Ectodermal cell (in vitro differentiated cells): ENCODE measurements around the gene CERS2.
A peak's percentile ranks its signal among the peaks of the same experiment; 100 is the strongest.
"Not testable (repeated sequence)": the region's sequence is repeated elsewhere in the genome, so short reads cannot be mapped to it uniquely, and the experiment has no call there.

Source experiments
- H3K27ac ChIP-seq: 2 replicates; pipeline ENCODE4 v1.7.0; 2013; ENCODE audit warnings: mild to moderate bottlenecking, low read depth, low read length; ENCODE audit not compliant: insufficient read depth, poor library complexity, severe bottlenecking
- H3K27me3 ChIP-seq: 2 replicates; pipeline ENCODE4 v1.7.0; 2013; ENCODE audit warnings: mild to moderate bottlenecking, low read length; ENCODE audit not compliant: insufficient read depth, control insufficient read depth, poor library complexity, severe bottlenecking
- H3K36me3 ChIP-seq: one replicate; pipeline ENCODE4 v1.7.0; 2013; ENCODE audit warnings: low read length; ENCODE audit not compliant: control insufficient read depth, insufficient read depth
- H3K4me1 ChIP-seq: one replicate; pipeline ENCODE4 v1.7.0; 2013; ENCODE audit warnings: low read length; ENCODE audit not compliant: control insufficient read depth, insufficient read depth
- H3K4me3 ChIP-seq: 2 replicates; pipeline ENCODE4 v1.7.0; 2013; ENCODE audit warnings: low read depth, low read length, control low read depth; ENCODE audit not compliant: insufficient read depth
- H3K9me3 ChIP-seq: 2 replicates; pipeline ENCODE4 v1.7.0; 2013; ENCODE audit warnings: mild to moderate bottlenecking, low read length, moderate library complexity; ENCODE audit not compliant: control insufficient read depth
- WGBS, 2 experiments: methylation state at CpG; one replicate each; pipeline ENCODE4 v1.1.7; 2013; ENCODE audit warnings: missing lambda C conversion rate in 2 of 2; 5-methylcytosine and 5-hydroxymethylcytosine counted together

CERS2 gene

DNA sequence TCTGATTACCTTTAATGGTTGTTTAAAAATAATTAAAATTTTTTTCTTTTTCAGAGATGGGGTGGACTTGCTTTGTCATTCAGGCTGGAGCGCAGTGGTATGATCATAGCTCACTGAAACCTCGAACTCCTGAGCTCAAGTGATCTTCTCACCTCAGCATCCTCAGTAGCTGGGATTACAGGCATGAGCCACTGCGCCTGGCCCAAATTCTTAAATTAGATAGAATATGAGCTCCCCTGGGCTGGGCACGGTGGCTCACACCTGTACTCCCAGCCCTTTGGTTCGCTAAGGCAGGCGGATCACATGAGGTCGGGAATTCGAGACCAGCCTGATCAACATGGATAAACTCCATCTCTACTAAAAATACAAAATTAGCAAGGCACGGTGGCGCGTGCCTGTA lies 17.0 kb downstream of the CERS2 start:
- 94 to 97% methylated on average over 11 of the region's 11 CpGs for WGBS, 2 experiments
- Histone ChIP-seq H3K27ac (no peak overlapping the region), H3K4me1 (no peaks in the 10 kb centered on the region), H3K27me3 (no peaks in the 10 kb centered on the region), H3K4me3 (no peak overlapping the region), H3K36me3 (peaks cover 35% of the 10 kb centered on the region), H3K9me3 (no peaks in the 10 kb centered on the region)

GRCh38 chr1:150955280-150955679 lies 19.4 kb downstream of the CERS2 start:
- Histone ChIP-seq H3K27me3 (no peaks in the 10 kb centered on the region), H3K4me1 (no peaks in the 10 kb centered on the region), H3K4me3 (no peak overlapping the region), H3K9me3 (no peaks in the 10 kb centered on the region), H3K36me3 (peaks cover 37% of the 10 kb centered on the region), H3K27ac (no peak overlapping the region)

DNA sequence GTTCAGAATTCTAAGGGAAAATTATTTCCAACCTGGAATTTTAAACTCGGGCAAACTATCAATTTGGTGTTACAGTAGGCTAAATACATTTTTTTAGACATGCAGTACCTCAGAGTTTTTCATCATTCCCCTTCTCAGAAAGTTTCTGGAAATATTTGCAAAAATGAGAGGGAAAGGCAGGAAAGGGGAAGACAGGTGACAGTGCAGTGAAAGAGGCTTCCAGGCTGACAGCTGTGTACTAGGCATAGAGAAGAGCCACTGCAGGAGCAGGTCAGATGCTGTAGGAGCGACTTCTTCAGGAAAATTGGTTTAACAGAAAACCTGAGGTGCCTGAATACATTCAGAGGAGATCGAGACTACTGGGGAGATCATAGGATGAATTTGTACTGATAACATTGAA lies 19.9 kb downstream of the CERS2 start:
- Histone ChIP-seq H3K9me3 (no peaks in the 10 kb centered on the region), H3K36me3 (peaks cover 37% of the 10 kb centered on the region), H3K27me3 (no peaks in the 10 kb centered on the region), H3K4me3 (no peak overlapping the region), H3K27ac (no peak overlapping the region), H3K4me1 (no peaks in the 10 kb centered on the region)
- WGBS, 2 experiments, result 91 to 96% methylated on average over 3 of the region's 3 CpGs

GRCh38 chr1:150944856-150945255 lies 29.8 kb downstream of the CERS2 start:
- 96 to 98% methylated on average over 5 of the region's 5 CpGs for WGBS, 2 experiments
- H3K36me3 ChIP-seq, result peaks cover 78% of the 10 kb centered on the region

DNA sequence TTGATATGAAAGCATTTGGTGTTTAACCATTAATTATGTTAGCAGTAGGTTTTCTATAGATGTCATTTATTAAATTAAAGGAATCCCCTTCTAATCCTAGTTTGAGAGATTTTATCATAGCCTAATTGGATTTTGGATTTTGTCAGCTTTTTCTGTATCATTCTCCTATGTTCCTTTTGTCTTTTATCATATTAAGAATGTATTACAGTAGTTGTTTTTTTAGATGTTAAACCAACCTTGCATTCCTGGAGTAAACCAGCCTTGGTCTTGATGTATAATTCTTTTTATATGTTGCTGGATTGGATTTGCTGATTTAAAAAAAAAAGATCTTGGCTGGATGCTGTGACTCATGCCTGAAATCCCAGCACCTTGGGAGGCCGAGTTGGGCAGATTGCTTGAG lies 42.9 kb downstream of the CERS2 start:
- Histone ChIP-seq H3K4me1 (no peaks in the 10 kb centered on the region), H3K27ac (no peak overlapping the region), H3K4me3 (no peak overlapping the region), H3K9me3 (peaks cover 4% of the 10 kb centered on the region), H3K36me3 (peaks cover 48% of the 10 kb centered on the region), H3K27me3 (no peaks in the 10 kb centered on the region)
- 88 to 96% methylated on average over 1 of the region's 1 CpG for WGBS, 2 experiments

More at GRCh38 chr1:150944856-150945255, 29.8 kb downstream of the CERS2 start:
- no peak overlapping the region for H3K27ac ChIP-seq
- no peaks in the 10 kb centered on the region for H3K4me1 ChIP-seq
- H3K27me3 ChIP-seq, result no peaks in the 10 kb centered on the region
- H3K9me3 ChIP-seq, result no peaks in the 10 kb centered on the region
- H3K4me3 ChIP-seq, result no peak overlapping the region

GRCh38 chr1:150928775-150929174 lies 45.9 kb downstream of the CERS2 start:
- H3K27me3 ChIP-seq, H3K4me3 ChIP-seq, H3K4me1 ChIP-seq, H3K9me3 ChIP-seq, H3K27ac ChIP-seq: not testable (repeated sequence)
- WGBS, 2 experiments, result 96 to 100% methylated on average over 4 to 5 of the region's 6 CpGs
- peaks cover 47% of the 10 kb centered on the region for H3K36me3 ChIP-seq

DNA sequence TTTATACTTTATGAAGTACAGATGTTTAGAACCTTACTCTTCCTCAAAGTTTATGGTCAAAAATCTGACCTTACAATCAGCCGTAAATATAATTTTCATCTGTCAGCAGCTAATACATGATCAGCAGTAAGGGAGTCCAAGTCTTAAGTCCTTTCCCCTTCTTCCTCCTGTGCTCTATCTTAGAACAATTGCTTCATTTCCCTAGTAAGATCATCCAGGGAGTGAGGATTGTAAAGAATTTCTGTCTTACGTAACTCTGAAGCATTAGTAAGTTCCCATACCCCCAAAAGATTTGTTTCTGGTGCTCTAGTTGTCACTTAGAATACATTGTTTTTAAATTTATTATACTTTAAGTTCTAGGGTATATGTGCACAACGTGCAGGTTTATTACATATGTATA lies 46.3 kb downstream of the CERS2 start:
- H3K27me3 ChIP-seq, result no peaks in the 10 kb centered on the region
- no peak overlapping the region for H3K4me3 ChIP-seq
- H3K27ac ChIP-seq, result no peak overlapping the region
- peaks cover 44% of the 10 kb centered on the region for H3K36me3 ChIP-seq
- 97 to 100% methylated on average over 2 to 3 of the region's 3 CpGs for WGBS, 2 experiments
- peaks cover 2% of the 10 kb centered on the region for H3K4me1 ChIP-seq
- H3K9me3 ChIP-seq, result peaks cover 4% of the 10 kb centered on the region

GRCh38 chr1:150927624-150928023 lies 47.0 kb downstream of the CERS2 start:
- 95 to 96% methylated on average over 4 of the region's 4 CpGs for WGBS, 2 experiments
- Histone ChIP-seq H3K4me1 (peaks cover 2% of the 10 kb centered on the region), H3K27ac (no peak overlapping the region), H3K4me3 (no peak overlapping the region), H3K36me3 (peaks cover 40% of the 10 kb centered on the region), H3K9me3 (peaks cover 4% of the 10 kb centered on the region), H3K27me3 (no peaks in the 10 kb centered on the region)

- H3K36me3 ChIP-seq, result peaks cover 33% of the 10 kb centered on the region
- peaks cover 2% of the 10 kb centered on the region for H3K4me1 ChIP-seq
- peak within 1 kb of the TSS; percentile 87 for H3K27ac ChIP-seq
- H3K9me3 ChIP-seq, result no peaks in the 10 kb centered on the region
- H3K4me3 ChIP-seq, result peak within 1 kb of the TSS; percentile 63
- 0% methylated on average over 38 to 39 of the region's 39 CpGs for WGBS, 2 experiments
- no peaks in the 10 kb centered on the region for H3K27me3 ChIP-seq
Observed at GRCh38 chr1:150926097-150926741, 48.4 kb downstream of the CERS2 start, which contains the start of gene SETDB1. Gene SETDB1 (plus strand): TSS chr1:150926363. CDS start chr1:150927715, 1,352 bp downstream.

DNA sequence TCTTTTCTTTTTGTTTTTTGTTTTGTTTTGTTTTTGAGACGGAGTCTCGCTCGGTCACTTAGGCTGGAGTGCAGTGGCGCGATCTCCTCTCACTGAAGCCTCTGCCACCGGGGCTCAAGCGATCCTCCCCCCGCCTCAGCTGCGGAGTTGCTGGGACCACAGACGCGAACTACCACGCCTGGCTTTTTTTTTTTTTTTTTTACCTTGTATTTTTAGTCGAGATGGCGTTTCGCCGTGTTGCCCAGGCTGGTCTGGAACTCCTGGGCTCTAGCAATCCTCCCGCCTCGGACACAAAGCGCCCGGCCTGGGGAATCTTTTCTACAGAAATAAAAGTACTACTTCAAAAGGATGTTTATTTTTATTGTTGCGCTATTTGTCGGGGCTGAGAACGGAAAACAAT lies 49.6 kb downstream of the CERS2 start:
- no peaks in the 10 kb centered on the region for H3K9me3 ChIP-seq
- H3K27ac ChIP-seq, result no peak overlapping the region
- H3K4me3 ChIP-seq, result no peak overlapping the region
- peaks cover 2% of the 10 kb centered on the region for H3K4me1 ChIP-seq
- no peaks in the 10 kb centered on the region for H3K27me3 ChIP-seq
- H3K36me3 ChIP-seq, result peaks cover 22% of the 10 kb centered on the region
- WGBS, 2 experiments, result 91 to 94% methylated on average over 20 to 23 of the region's 23 CpGs
